HG02588 (cell line): ENCODE measurements around the gene PNPLA7.
A peak's percentile ranks its signal among the peaks of the same experiment; 100 is the strongest.
"Not testable (repeated sequence)": the region's sequence is repeated elsewhere in the genome, so short reads cannot be mapped to it uniquely, and the experiment has no call there.

ENCODE experiments used
- ATAC-seq: cut with Tn5 transposase; IDR thresholded peaks from one replicate; pipeline ENCODE4 v1.9.1; 2021; ENCODE audit warnings: mild to moderate bottlenecking, moderate library complexity; ENCODE audit not compliant: unreplicated experiment

The PNPLA7 gene

GRCh38 chr9:137426018-137426681 is 124.1 kb downstream of the PNPLA7 start:
- no peak for ATAC-seq

- peak; percentile 27 for ATAC-seq
These were observed 126.5 kb downstream of the PNPLA7 start for GRCh38 chr9:137423514-137424291.

DNA sequence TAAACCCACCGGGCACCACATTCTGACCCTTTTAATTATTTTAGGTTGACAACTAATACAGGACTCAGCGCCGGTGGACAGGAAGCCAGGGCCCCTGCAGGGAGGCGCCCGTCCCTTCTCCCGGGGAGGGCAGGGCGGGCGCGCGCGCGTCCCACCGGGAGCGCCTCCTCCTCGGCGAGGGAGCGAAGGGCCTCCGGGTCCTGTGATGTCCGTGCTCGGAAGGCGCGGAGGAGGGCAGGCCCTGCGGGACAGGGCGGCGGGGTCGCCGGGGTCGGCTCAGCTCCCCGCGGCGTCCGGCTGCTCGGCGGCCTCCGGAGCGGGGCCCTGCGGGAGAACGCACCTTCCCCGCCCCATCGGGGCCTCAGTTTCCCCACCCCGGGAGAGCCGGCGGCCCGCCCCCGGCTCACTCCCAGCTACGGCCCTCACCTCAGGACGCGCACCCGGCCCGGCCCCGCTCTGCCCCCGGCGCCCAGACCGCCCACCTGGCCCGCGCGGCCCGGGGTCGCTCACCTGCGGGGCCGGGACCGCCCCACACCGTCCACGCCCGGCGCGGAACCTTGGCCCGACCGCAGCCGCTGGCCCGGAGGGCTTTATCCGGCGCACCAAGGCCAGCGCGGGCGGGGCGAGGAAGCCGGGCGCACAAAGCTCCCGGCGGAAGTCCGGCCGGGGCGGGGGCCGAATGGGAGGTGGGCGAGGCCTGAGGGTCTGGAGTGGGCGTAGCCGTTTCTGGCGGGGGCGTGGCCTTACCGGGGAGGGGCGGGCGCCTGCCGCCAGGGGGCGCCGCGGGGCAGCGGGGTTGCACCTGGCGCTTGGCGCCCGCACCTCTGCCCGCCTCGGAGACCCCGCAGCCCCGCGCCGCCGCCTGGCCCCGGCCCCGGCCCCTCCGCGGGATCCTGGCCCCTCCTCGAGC is 127.3 kb downstream of the PNPLA7 start, which contains the start of the genes EXD3 and NOXA1:
TSS of gene EXD3 (minus strand) at position 559 of the 910 bp plus-strand sequence. CDS start 27,805 bp downstream, outside the sequence.
TSS of gene NOXA1 (plus strand) at position 790 of the 910 bp plus-strand sequence. CDS start 137 bp downstream, outside the sequence.
- ATAC-seq = peak; percentile 84

- no peak for ATAC-seq
These were observed 128.2 kb downstream of the PNPLA7 start for GRCh38 chr9:137421838-137422603.

- ATAC-seq = no peak
These were observed 132.8 kb downstream of the PNPLA7 start for GRCh38 chr9:137417161-137418021.

GRCh38 chr9:137416563-137417151 is 133.5 kb downstream of the PNPLA7 start:
- ATAC-seq = no peak

DNA sequence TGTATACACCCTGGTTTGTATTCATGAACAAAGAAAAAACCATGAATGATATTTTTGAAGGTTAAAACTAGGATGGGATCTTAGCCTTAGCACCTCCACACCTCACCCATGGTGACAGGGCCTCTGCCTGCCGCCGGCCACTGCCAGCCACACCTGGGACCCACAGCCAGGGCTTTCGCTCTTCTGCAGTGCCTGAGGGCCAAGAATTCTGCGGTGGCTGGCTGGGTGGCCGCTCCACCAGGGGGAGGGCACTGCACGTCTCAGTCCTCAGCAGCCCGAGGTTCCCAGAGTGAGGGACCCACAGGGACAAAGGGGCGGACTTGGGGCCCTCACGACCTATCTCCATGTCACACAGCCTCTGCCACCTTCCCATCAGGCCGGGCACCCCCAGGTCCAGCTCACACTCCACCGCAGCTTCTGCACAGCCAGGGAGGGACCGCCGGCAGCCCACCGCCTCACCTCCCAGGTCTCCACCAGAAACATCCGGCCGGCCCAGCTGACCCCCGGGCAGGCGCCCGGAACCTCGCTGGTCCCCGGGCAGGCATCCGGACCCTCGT is 134.1 kb downstream of the PNPLA7 start:
- no peak for ATAC-seq

DNA sequence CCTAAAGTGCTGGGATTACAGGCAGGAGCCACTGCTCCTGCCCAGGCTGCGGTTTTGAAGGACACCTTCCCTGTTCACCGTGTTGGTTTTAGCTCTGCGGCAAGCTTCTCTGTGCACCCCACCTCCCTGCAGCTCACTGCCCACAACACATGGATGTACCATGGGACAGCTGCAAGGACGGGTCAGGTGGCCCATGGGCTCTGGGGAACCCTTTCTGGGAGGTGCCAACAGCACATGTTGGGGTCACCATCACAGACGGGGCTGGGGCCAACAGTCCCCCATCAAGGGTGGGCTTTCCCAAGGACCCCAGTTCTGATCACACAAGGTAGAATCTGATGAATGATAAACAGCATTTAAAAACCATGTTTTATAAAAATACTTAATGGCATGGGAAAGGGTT is 134.8 kb downstream of the PNPLA7 start:
- ATAC-seq = no peak

DNA sequence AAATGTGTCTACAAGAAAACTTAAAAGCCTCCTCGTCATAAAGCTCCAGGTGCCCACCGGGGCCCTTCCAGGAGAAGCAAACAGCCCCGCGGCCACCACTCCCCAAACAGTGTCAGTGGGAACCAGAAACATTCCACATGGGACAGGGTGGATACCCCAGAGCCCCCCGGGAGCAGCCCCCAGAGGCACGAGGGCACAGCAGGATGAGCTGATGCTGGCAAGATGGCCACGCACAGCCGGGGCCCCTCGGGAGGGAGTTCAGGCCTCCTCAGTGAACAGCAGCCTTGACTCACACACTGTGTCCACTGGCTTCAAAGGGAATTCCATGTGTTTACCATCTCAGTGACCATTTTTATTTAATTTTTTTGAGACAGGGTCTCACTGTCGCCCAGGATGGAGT is 137.8 kb downstream of the PNPLA7 start:
- no peak for ATAC-seq

GRCh38 chr9:137411645-137412380 is 138.4 kb downstream of the PNPLA7 start:
- no peak for ATAC-seq

DNA sequence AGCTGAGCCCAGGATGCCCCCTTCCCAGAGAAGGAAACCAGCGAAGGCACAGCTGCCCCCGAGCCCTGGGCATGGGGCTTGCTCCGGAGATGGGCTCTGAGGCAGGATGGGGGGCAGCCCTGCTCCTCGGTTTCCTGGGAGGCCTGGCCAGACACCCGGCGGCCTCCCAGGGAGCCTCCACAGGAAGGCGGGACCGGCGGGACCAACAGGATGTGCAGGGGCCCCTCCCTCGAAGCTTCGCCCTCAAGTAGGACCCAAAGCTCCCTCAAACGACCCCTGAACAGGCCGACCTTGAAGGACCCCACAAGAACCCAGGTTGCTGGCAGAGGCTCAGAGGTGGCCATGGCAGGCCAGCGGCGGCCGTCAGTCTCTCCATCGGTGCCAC is 138.9 kb downstream of the PNPLA7 start:
- no peak for ATAC-seq

DNA sequence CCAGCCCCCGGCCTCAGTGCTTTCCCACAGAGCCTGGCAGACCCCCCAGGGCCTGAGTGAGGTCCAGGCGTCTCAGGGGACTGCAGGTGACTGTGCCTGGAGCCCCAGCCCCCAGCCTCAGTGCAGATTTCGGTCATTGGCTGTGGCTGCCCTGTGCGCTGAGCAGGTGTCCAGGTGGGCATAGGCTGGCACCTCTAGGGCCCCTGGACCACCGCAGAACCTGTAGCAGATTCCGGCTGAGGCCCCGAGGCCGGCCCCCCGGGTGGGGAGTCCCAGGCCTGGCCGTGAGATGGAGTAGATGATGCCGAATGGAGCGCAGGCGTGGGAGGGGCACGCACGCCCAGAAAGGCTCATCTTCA is 139.3 kb downstream of the PNPLA7 start:
- ATAC-seq = no peak

- not testable (repeated sequence) for ATAC-seq
These were observed 139.8 kb downstream of the PNPLA7 start for GRCh38 chr9:137410236-137410890.
